Neural progenitor cell (in vitro differentiated cells): ENCODE measurements around the gene SDHA.

ENCODE experiments used
- CTCF ChIP-seq: fragments of 200-600 bp; sonication (generic); IDR thresholded peaks from 2 replicates; pipeline ENCODE4 v1.5.1; 2017; ENCODE audit warnings: antibody characterized with exemption, mild to moderate bottlenecking
- EZH2phosphoT487 ChIP-seq: fragments of 200-600 bp; sonication (generic); IDR thresholded peaks from 2 replicates; pipeline ENCODE4 v1.6.1; 2017; ENCODE audit warnings: antibody characterized with exemption

GRCh38 chr5:191036-191948 lies 26.8 kb upstream of the SDHA start, which contains the start of gene LRRC14B:
- TF ChIP-seq CTCF (no peak), EZH2phosphoT487 (no peak)
